ENCODE data around the gene RNASET2. TPM values are rescaled to one million over a fixed set of nuclear protein-coding genes. Genes with fewer than 3 reads are reported as not detected.

RNASET2 gene
- total and polyA plus RNA-seq, 2 donors (not counting 1 experiment from before 2014, with no cell fraction given), result 12.9 to 18.0 TPM

DNA sequence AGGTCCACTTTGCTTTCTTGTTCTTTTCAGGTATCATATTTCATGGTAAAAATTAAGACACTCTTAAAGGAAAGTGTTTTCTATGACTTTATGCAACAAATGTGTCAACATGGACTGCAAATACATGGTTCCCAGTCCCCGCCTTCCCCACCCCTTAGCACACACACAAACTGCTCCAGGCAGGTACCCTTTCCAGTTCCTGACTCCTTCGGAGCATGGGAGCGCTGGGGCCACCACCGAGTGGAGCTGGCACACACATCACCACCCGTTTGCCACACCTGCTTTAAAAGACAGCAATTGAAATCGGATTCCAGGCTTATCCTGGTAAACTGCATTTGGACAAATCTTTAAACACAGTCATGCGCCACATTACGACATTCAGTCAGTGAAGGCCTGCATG is 22.2 kb downstream of the RNASET2 start:
- no peak overlapping the region for H3K4me2 ChIP-seq (ENCODE audit: extremely low read depth, insufficient read depth, low read length)
- no peak overlapping the region for H3K4me3 ChIP-seq (replicated peaks in 1 of 4; ENCODE audit: control extremely low read depth in 1 of 4, insufficient read depth in 1 of 4, low read depth in 3 of 4, low read length in 4 of 4)
- H2AFZ ChIP-seq (ENCODE audit: low read length), result no peak overlapping the region
- H4K20me1 ChIP-seq (ENCODE audit: control insufficient read depth, extremely low read depth, insufficient read depth, low read length), result no peaks in the 10 kb centered on the region
- DNase-seq (ENCODE audit: low read depth in 2 of 2), result no peak
- H3K79me2 ChIP-seq (ENCODE audit: control insufficient read depth, insufficient read depth, low read length), result no peaks in the 10 kb centered on the region
- no peaks in the 10 kb centered on the region for H3K27me3 ChIP-seq (ENCODE audit: control insufficient read depth, insufficient read depth, low read length)
- no peak overlapping the region for H3K9ac ChIP-seq (ENCODE audit: insufficient read depth, low read length)
- H3K36me3 ChIP-seq (ENCODE audit: control insufficient read depth, insufficient read depth, low read length), result no peaks in the 10 kb centered on the region
- no peak overlapping the region for H3K27ac ChIP-seq (ENCODE audit: insufficient read depth, low read length)
- no peaks in the 10 kb centered on the region for H3K4me1 ChIP-seq (ENCODE audit: control insufficient read depth, extremely low read depth, insufficient read depth, low read length)
- TF ChIP-seq EZH2 (IDR thresholded peaks at IDR 0.05; ENCODE audit: low read length, missing control alignments), result no peak
- TF ChIP-seq, protein P1, sequence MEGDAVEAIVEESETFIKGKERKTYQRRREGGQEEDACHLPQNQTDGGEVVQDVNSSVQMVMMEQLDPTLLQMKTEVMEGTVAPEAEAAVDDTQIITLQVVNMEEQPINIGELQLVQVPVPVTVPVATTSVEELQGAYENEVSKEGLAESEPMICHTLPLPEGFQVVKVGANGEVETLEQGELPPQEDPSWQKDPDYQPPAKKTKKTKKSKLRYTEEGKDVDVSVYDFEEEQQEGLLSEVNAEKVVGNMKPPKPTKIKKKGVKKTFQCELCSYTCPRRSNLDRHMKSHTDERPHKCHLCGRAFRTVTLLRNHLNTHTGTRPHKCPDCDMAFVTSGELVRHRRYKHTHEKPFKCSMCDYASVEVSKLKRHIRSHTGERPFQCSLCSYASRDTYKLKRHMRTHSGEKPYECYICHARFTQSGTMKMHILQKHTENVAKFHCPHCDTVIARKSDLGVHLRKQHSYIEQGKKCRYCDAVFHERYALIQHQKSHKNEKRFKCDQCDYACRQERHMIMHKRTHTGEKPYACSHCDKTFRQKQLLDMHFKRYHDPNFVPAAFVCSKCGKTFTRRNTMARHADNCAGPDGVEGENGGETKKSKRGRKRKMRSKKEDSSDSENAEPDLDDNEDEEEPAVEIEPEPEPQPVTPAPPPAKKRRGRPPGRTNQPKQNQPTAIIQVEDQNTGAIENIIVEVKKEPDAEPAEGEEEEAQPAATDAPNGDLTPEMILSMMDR (conservative IDR thresholded peaks at IDR 0.05 in 1 of 2, IDR thresholded peaks at IDR 0.05 in 1 of 2; ENCODE audit: low read depth in 1 of 2, low read length in 2 of 2), result no peak
- H3K9me3 ChIP-seq (ENCODE audit: control insufficient read depth, insufficient read depth, low read depth, low read length), result no peaks in the 10 kb centered on the region

DNA sequence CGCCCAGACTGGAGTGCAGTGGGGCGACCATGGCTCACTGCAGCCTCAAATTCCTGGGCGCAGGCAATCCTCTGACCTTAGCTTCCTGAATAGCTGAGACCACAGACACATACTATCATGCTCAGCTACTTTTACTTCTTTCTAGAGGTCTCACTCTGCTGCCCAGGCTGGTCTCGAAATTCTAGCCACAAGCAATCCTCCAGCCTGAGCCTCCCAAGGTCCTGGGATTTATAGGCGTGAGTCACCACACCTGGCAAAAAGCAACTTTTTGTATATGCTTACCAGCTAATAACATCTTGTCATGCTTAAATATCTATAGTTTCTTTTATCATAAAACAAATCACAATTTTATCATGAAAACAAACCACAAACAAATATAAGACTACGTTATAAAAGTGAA is 23.0 kb downstream of the RNASET2 start:
- no peaks in the 10 kb centered on the region for H3K9me3 ChIP-seq (ENCODE audit: control insufficient read depth, insufficient read depth, low read depth, low read length)
- no peaks in the 10 kb centered on the region for H3K27me3 ChIP-seq (ENCODE audit: control insufficient read depth, insufficient read depth, low read length)
- no peaks in the 10 kb centered on the region for H3K4me1 ChIP-seq (ENCODE audit: control insufficient read depth, extremely low read depth, insufficient read depth, low read length)
- H3K36me3 ChIP-seq (ENCODE audit: control insufficient read depth, insufficient read depth, low read length), result no peaks in the 10 kb centered on the region
- H3K9ac ChIP-seq (ENCODE audit: insufficient read depth, low read length), result no peak overlapping the region
- DNase-seq (ENCODE audit: low read depth in 2 of 2), result no peak
- H4K20me1 ChIP-seq (ENCODE audit: control insufficient read depth, extremely low read depth, insufficient read depth, low read length), result no peaks in the 10 kb centered on the region
- no peak overlapping the region for H3K4me3 ChIP-seq (replicated peaks in 1 of 4; ENCODE audit: control extremely low read depth in 1 of 4, insufficient read depth in 1 of 4, low read depth in 3 of 4, low read length in 4 of 4)
- H3K27ac ChIP-seq (ENCODE audit: insufficient read depth, low read length), result no peak overlapping the region
- TF ChIP-seq EZH2 (IDR thresholded peaks at IDR 0.05; ENCODE audit: low read length, missing control alignments), result no peak
- TF ChIP-seq, protein P1 (conservative IDR thresholded peaks at IDR 0.05 in 1 of 2, IDR thresholded peaks at IDR 0.05 in 1 of 2; ENCODE audit: low read depth in 1 of 2, low read length in 2 of 2), result no peak
- H3K4me2 ChIP-seq (ENCODE audit: extremely low read depth, insufficient read depth, low read length), result no peak overlapping the region
- H2AFZ ChIP-seq (ENCODE audit: low read length), result no peak overlapping the region
- H3K79me2 ChIP-seq (ENCODE audit: control insufficient read depth, insufficient read depth, low read length), result no peaks in the 10 kb centered on the region

DNA sequence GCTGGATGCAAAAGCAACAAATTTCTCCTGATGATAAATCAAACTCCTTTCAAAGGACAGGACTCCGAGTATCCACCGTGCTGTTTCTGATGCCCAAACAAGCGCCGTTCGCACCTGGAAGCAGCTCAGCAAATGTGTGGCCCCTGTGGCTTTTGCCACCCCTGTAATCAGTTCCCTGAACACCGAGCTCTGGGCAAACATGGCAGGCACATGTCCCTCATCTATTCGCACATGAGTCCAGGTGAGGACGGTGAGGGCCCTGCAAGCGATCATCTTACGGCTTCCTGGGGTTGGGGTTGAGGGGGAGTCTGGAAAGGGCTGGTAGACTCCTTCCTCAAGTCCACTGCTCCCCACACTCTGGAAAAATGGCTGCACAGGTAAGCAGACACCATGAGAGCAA is 23.7 kb downstream of the RNASET2 start:
- no peak for TF ChIP-seq EZH2 (IDR thresholded peaks at IDR 0.05; ENCODE audit: low read length, missing control alignments)
- TF ChIP-seq, protein P1 (conservative IDR thresholded peaks at IDR 0.05 in 1 of 2, IDR thresholded peaks at IDR 0.05 in 1 of 2; ENCODE audit: low read depth in 1 of 2, low read length in 2 of 2), result no peak
- no peaks in the 10 kb centered on the region for H3K4me1 ChIP-seq (ENCODE audit: control insufficient read depth, extremely low read depth, insufficient read depth, low read length)
- H2AFZ ChIP-seq (ENCODE audit: low read length), result no peak overlapping the region
- no peaks in the 10 kb centered on the region for H3K79me2 ChIP-seq (ENCODE audit: control insufficient read depth, insufficient read depth, low read length)
- H3K9me3 ChIP-seq (ENCODE audit: control insufficient read depth, insufficient read depth, low read depth, low read length), result no peaks in the 10 kb centered on the region
- H3K36me3 ChIP-seq (ENCODE audit: control insufficient read depth, insufficient read depth, low read length), result no peaks in the 10 kb centered on the region
- no peak overlapping the region for H3K27ac ChIP-seq (ENCODE audit: insufficient read depth, low read length)
- no peak overlapping the region for H3K9ac ChIP-seq (ENCODE audit: insufficient read depth, low read length)
- H4K20me1 ChIP-seq (ENCODE audit: control insufficient read depth, extremely low read depth, insufficient read depth, low read length), result no peaks in the 10 kb centered on the region
- H3K4me3 ChIP-seq (replicated peaks in 1 of 4; ENCODE audit: control extremely low read depth in 1 of 4, insufficient read depth in 1 of 4, low read depth in 3 of 4, low read length in 4 of 4), result no peak overlapping the region
- no peak for DNase-seq (ENCODE audit: low read depth in 2 of 2)
- H3K27me3 ChIP-seq (ENCODE audit: control insufficient read depth, insufficient read depth, low read length), result no peaks in the 10 kb centered on the region
- H3K4me2 ChIP-seq (ENCODE audit: extremely low read depth, insufficient read depth, low read length), result no peak overlapping the region
